NCI-H524 (cell line): ENCODE measurements around the gene BLVRA.
"Not testable (repeated sequence)": the region's sequence is repeated elsewhere in the genome, so short reads cannot be mapped to it uniquely, and the experiment has no call there.

Source experiments
- DNase-seq, 2 experiments: peaks; one replicate each; lab custom pipeline; 2025; lab: John Stamatoyannopoulos, UW

BLVRA gene

DNA sequence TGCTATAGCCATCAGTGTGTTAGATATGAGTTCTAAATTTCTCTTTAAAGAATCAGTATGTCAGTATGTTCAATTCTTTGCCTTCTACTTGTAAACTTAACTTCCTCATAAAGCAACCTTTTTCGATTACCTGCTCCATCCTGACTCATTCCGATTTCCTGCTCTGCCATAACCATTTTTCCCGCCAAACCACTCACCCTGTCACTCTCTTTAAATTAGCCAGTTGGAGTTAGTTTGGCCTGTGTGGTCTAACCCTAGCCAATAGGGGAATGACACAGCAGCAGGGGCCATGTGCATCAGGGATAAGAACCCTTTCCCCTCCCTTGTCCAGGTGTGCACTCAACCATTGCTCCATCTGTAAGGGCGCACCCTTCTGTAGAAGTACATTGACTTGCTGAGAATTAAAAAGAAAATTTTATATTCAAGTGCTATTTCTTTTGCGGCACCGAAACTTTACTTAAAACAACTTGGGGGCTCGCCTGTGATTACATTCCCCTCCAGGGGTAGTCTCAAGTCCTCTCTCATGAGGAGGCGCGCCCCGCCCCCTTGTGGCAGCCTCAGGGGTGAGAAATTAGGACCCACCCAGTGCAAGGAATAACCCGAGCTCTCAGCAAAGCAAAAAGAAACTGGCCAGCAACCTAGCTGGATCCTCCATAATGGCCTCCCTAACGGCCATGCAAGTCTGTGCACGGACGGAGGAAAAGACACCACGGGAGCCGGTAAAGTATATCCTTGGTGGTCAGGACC lies 51.9 kb downstream of the BLVRA start:
- peak in 1 of 2 experiments; percentile 9 for DNase-seq

DNA sequence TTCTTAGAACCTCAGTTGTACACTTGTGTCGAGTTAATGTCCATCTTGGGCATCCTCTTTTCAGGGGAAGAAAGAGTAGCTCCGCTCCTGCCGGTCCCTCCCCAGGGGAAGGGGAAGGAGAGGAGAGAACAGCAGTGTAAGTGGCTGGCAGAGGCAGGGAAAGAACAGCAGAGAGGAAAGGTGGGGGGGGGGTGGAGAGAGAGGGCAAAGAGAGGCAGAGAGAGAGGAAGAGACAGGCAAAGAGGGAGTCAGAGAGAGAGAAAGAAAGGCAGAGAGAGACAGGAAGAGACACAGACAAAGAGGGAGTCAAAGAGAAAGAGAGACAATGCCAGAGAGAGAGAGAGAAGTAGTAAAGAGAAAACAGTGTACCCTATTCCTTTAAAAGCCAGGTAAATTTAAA lies 56.9 kb downstream of the BLVRA start:
- no peak for DNase-seq

DNA sequence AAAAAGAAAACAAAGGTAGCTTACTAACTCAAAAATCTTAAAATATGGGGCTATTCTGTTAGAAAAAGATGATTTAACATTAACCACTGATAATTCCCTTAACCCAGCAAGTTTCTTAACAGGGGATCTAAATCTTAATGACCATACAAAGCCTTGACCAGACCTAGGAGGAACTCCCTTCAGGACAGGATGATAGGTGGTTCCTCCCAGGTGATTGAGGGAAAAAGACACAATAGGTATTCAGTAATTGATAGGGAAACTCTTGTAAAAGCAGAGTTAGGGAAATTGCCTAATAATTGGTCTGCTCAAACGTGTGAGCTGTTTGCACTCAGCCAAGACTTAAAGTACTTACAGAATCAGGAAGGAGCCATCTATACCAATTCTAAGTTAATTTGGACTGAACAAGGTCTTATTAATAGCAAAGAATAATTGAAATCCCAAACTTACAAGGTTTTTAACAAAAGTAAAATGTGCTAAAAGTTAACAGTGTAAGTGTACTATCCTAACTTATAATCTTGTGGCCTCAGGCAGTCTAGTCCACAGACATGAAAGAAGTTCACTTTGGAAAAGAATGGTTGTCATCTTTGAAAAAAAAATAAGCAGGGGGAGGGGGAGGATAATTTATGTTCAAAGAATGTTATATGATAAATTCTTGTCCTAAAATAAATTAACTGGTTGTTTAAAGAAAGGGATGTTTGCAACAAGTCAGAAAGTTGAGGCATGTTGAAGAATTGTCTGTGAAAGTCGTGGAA lies 57.7 kb downstream of the BLVRA start:
- not testable (repeated sequence) for DNase-seq

DNA sequence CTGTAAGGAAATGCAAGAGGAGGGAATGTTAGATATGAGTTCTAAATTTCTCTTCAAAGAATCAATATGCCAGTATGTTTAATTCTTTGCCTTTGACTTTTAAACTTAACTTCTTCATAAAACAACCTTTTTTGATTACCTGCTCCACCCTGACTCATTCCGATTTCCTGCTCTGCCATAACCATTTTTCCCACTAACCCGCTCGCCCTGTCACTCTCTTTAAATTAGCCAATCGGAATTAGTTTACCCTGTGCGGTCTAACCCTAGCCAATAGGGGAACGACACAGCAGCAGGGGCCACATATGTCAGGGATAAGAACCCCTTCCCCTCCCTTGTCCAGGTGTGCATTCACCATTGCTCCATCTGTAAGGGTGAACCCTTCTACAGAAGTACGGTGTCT lies 64.9 kb downstream of the BLVRA start:
- DNase-seq, result not testable (repeated sequence)

DNA sequence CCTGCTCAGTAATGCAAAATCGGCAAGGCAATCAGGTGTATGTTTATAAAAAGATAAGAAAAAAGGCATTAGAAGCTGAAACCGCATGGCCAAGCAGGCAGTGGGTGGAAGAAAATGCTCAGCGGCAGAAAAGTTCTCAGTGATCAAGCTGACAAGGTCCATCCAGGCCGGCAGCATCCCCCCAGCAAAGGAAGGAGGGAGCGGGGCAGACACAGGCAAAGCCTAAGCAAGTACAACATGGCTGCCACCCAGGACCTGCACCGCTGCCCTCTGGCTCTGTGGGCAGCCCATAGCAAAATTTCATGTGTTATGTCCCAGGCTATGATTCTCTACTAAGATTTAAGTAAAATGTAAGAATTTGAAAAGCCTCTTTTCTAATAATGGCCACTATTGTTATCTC lies 65.5 kb downstream of the BLVRA start:
- DNase-seq, result no peak

DNA sequence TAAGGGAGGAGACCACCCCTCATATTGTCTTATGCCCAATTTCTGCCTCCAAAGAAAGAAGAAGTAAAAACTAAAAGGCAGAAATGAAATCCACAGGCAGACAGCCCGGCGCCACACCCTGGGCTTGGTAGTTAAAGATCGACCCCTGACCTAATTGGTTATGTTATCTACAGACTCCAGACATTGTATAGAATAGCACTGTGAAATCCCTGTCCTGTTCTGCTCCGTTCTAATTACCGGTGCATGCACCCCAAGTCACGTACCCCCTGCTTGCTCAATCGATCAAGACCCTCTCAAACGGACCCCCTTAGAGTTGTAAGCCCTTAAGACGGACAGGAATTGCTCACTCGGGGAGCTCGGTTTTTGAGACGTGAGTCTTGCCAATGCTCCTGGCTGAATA lies 66.0 kb downstream of the BLVRA start:
- not testable (repeated sequence) for DNase-seq

DNA sequence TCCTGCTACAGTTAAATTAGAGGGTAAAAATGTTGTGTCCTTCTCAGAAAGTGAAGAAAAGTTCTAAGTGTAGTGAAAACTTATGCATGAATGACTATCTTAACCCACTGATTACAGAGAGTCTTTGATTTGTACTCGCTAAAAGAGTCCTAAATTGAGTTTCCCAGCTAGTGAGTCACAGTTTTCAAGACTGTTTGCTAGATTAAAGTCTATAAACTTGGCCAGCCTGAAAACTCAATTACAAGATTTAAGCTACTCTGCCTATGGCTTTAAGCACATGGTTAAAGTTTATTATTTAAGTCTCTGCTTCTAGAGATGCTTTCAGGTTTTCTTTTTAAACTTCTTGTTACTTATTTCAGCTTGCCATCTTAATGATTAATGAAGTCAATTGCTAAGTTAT lies 66.5 kb downstream of the BLVRA start:
- DNase-seq, result no peak

DNA sequence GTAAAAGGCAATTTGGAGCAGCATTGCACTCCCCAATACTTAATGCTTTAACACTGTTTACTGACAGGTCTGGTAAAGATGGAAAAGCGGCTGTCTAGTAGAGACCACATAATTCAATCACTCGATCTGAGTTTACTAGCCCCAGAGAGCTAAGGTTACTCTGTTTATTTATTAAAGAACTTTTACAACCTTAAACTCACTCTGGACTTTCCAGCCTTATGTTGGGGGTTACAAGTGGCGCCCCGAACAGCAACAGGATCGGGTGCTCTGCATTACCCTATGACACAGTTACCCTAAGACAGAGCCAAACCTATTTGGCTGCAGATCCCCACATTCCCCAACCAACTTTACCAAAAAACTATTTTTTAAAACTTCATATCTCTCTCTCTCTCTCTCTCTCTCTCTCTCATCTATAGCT lies 66.9 kb downstream of the BLVRA start:
- no peak for DNase-seq

DNA sequence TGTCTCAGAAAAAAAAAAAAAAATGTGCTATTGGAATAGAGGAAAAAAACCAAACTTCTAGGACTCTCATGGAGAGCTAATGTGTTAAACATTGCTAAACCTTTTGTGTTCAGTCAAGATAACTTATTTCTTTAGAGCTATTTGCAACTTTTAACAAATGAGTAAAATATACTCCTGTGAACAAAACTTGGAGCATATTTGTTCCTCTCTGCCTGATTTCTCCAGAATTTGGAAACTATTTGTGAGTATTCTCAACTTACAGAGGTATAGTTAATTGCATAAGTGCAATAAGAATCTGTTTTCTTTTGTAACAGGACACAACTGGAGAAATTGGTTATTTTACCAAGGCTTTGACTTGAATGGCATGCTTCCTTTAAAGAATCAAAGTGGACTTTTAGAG lies 72.4 kb downstream of the BLVRA start:
- not testable (repeated sequence) for DNase-seq

DNA sequence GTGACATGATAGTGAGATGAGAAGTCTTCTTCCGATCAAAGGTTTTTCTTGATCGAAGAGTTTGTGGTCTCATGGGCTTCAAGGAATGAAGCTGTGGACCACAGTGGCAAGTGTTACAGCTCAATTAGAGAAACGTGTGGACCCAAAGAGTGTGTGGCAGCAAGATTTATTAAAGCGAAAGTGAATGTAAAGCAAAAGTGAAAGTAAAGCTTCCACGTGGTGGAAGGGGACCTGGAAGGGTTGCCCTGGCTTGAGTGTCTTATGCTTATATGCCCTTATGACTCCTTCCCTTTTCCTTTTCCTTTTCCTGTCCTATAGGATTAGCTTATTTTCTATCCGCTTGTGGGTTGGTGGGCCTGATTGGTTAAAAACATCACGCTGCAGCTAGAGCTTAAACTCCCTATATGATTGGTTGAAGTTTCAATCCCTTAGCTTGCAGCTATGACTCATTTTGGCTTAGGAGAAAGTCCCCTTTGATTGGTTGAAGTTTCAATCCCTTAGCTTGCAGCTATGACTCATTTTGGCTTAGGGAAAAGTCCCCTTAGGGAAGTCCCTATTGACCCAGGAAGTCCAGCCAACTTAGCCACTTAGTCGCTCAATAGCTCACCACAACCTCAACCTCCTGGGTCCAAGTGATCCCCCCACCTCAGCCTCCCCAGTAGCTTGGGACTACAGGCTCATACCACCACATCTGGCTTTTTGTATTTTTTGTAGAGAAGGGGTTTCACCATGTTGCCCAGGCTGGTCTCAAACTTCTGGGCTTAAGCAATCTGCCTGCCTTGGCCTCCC lies 76.2 kb downstream of the BLVRA start:
- no peak for DNase-seq

DNA sequence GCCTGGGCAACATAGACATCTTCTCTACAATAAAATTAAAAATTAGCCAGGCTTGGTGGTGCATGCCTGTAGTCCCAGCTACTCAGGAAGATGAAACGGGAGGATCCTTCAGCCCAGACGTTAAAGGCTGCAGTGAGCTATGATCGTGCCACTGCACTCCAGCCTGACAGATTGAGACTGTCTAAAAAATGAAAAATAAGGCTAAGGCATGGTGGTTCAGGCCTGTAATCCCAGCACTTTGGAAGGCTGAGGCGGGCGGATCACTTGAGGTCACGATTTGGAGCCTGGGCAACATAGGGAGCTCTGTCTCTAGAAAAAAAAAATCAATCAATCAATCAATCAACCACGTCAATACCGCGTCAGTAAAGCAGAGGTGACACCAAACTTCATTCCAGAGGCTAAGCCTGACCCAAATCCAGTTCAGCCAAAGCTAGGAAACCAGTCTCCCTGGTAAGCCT lies 79.8 kb downstream of the BLVRA start:
- DNase-seq, result no peak

DNA sequence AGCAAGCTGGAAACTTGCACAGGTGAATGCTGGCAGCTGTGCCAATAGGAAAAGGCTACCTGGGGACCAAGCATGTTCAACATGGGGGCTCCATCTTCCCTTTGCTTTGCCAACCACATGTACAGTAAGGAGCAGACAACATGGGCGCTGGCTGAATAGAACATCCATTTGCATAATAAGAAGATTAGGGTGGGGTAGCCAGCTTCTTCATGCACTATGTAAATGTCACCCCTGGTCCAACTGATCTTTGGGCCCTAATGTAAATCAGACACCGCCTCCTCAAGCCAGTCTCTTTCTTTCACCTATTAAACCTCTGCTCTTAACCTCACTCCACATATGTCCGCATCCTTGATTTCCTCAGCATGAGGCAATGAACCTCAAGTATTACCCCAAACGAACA lies 84.8 kb downstream of the BLVRA start:
- no peak for DNase-seq

DNA sequence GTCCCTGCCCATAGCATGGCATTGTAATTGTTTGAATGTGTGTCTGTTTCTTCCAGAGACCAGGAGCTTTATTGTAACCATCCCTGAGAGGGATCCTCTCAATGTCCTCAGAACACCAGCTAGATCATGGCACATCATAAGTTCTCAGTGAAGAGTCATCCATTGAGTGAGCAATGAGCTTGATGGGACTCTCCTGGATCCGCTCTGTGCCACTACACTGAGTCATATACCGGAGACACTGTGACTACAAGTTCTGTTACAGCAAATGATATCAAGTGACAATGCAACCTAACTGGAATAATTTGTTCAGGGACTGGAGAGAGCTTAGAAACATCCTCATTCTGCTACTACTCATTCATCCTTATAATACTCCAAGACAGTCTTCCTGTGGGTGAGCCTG lies 85.8 kb downstream of the BLVRA start:
- DNase-seq, result no peak

DNA sequence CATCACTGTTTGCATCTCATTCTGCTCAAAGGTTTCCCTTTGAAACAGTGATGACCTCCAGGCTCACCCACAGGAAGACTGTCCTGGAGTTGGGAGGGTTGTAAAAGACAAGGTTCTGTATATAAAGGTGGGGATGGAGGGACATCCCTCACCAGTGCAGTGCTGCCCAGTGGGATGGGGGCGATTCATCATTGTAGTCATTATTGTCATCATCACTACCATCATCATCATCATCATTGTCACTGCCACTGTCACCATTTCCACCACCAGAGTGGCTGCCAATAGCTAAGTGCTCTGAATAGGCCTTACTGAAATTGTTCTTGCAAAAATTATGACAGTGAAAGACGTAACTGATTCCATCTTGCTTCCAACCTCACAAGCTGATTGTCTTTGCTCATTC lies 86.2 kb downstream of the BLVRA start:
- DNase-seq, result no peak

DNA sequence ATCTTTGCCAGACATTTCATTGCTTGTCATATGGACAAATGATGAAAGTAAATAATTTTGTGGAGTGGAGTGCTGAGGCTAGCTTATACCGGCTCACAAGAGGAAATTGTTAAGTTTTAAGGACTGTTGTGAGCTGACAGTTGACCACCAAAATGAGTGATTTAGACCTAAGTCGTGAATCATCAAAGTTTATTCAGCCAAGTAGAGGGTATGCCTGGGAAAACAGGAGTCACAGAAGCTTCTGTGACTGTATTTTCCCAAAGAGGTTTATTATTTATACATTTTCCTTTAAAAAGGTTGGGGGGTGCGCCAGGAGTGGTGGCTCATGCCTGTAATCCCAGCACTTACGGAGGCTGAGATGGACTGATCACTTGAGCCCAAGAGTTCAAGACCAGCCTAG lies 89.0 kb downstream of the BLVRA start:
- no peak for DNase-seq

DNA sequence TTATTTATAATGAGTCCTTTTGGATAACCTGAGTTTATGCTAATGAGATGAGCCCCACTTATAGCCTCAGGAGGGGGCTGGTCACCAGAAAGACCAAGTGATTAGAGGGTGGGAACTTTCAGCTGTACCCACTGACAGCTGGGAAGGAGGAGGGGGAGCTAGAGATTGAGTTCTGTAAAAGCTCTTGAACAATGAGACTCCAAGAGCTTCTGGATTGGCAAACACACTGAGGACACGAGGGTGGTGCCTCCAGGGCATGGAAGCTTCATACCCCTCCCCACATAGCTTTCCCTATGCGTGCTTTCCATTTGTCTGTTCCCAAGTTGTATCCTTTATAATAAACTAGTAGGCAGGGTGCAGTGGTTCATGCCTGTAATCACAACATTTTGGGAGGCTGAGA lies 90.6 kb downstream of the BLVRA start:
- peak in 1 of 2 experiments; percentile 53 for DNase-seq

DNA sequence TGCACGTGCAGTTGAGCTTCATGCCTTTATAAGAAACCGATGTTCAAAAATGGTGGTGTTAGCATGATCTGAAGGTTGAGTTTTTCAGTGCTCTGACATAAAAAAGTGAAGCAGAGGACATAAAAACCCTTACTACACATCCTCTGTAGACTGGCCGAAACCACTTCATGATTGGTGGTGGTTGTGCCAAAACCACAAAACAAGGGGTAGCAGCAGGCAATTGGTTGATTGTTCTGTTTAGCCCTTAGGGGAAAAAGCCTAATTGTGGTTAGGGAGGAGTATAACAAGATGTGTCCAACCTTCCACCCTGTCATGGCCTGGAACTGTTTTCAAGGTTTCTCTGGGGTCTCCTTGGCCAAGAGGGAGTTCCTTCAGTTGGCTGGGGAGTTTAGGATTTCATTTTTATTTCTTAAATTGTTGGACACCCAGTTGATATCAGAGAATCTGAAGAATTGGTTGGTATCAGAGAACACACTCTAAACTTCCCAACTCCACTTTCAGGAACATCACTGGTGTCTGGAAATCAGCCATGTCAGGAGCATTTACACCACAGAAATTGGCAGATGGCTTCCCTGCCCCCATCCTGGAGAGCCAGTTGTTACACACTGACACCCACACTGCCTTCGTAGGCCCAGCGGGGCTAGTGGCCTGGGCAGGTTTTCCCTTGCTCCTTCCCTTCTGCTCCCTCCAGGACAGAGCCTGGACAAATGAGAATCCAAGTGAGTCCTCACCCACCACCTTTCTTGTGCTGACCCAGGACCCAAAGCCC lies 92.1 kb downstream of the BLVRA start:
- DNase-seq, result no peak

DNA sequence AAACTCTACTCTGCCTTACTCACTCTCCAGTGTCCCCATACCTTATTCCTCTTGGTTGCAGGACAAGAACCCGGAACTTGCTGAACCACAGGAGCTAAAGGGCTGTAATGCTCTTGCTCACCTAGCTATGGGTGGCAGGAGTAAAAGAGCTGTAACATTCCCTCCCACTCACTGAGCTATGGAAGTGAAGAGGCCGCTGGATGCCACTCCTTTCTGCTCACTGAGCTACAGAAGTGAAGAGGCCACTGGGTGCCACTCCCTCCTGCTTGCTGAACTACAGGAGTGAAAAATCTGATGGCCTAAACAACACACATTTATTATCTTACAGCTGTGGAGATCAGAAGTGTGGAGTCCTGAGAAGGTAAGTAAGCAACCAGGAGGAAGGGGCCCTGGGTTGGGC lies 93.3 kb downstream of the BLVRA start:
- no peak for DNase-seq

DNA sequence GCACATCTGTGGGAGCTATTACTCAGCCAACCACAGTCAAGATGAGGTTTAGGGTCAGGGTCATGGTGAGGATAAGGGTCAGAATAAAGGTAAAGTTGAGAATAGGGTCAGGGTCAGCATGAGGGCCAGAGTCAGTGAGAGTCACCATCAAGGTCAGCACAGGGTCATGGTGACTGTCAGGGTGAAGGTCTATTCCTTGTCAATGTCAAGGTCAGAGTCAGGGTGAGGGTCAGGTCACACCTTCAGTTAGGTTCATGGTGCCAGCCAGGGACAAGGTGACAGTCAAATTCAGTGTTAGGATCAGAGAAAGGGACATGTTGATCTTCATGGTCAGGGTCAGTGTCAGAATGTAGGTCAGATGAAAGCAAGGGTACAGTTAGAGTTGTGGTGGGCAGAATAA lies 96.7 kb downstream of the BLVRA start:
- no peak for DNase-seq

DNA sequence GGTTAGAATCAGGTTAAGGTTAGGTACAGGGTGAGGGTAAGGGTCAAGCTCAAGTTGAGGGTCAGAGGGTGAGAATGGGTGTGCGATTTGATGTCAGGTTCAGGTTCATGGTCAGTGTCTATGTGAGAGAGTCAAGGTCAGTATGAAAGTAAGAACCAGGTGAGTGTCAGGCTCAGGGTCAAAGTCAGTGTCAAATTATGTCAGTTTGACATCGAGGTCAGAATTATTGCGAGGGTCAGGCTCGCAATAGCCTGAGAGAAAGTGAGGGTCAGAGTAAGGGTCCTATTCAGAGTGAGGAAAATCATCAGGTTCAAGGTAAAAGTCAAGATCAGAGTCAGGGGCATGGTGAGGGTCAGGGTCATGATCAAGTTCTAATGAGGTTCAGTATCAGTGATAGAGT lies 97.8 kb downstream of the BLVRA start:
- DNase-seq, result no peak
